IMR-90 (cell line): ENCODE measurements around the gene FBN3. TPM values are rescaled to one million over a fixed set of nuclear protein-coding genes. Genes with fewer than 3 reads are reported as not detected.

Source experiments
- ATAC-seq: fragments of 200-7000 bp; cut with Tn5 transposase; 2 replicates; pipeline ENCODE4 v1.9.1; 2020; ENCODE audit warnings: low read depth, mild to moderate bottlenecking, moderate library complexity
- BruUV-seq: library from RNA; stranded (reverse); fragments of 400-500 nt; replicated peaks from 2 replicates; lab custom pipeline; 2021; lab: Mats Ljungman, UMichigan
- CTCF ChIA-PET: fragments of 300-600 bp; formaldehyde crosslinking; extraction: SDS; loops from one replicate; lab custom pipeline; 2021; ENCODE audit warnings: antibody characterized with exemption; lab: Yijun Ruan, JAX
- POLR2A ChIA-PET: fragments of 300-600 bp; sonication (Branson Sonifier 250); formaldehyde crosslinking; loops from one replicate; lab custom pipeline; 2022; ENCODE audit warnings: antibody characterized with exemption; ENCODE audit not compliant: unreplicated experiment; lab: Charles Lee
- DNase-seq: peaks from one replicate; pipeline ENCODE4 v3.0.0; 2013
- H2AFZ ChIP-seq: replicated peaks from 2 replicates; pipeline ENCODE3; 2013; ENCODE audit warnings: low read length, mild to moderate bottlenecking; ENCODE audit not compliant: poor library complexity
- H2AK5ac ChIP-seq: 2 replicates; pipeline ENCODE4 v1.6.1; 2013; ENCODE audit warnings: low read depth, low read length, inconsistent platforms
- H2AK9ac ChIP-seq: replicated peaks from 2 replicates; pipeline ENCODE3; 2013; ENCODE audit warnings: mild to moderate bottlenecking, low read depth, low read length, moderate library complexity; ENCODE audit not compliant: poor library complexity
- H2BK120ac ChIP-seq: 2 replicates; pipeline ENCODE4 v1.6.1; 2013; ENCODE audit warnings: low read depth, low read length, inconsistent platforms
- H2BK15ac ChIP-seq: 3 replicates; pipeline ENCODE4 v1.6.1; 2013; ENCODE audit warnings: low read depth, low read length, inconsistent platforms
- H2BK20ac ChIP-seq: 2 replicates; pipeline ENCODE4 v1.6.1; 2013; ENCODE audit warnings: low read depth, mild to moderate bottlenecking, inconsistent platforms, low read length, moderate library complexity
- H2BK5ac ChIP-seq: 2 replicates; pipeline ENCODE4 v1.6.1; 2013; ENCODE audit warnings: mild to moderate bottlenecking, low read depth, low read length, inconsistent platforms; ENCODE audit not compliant: poor library complexity, severe bottlenecking
- H3K14ac ChIP-seq: replicated peaks from 2 replicates; pipeline ENCODE4 v1.6.1; 2013; ENCODE audit warnings: low read depth, low read length, inconsistent platforms
- H3K18ac ChIP-seq: 2 replicates; pipeline ENCODE4 v1.6.1; 2013; ENCODE audit warnings: low read depth, low read length, control low read depth
- H3K23ac ChIP-seq: 2 replicates; pipeline ENCODE4 v1.6.1; 2013; ENCODE audit warnings: low read depth, low read length, inconsistent platforms
- H3K27ac ChIP-seq: 2 replicates; pipeline ENCODE4 v1.5.1; 2013; ENCODE audit warnings: mild to moderate bottlenecking, control low read depth, low read length; ENCODE audit not compliant: insufficient read depth
- H3K27me3 ChIP-seq: 2 replicates; pipeline ENCODE4 v1.6.1; 2013; ENCODE audit warnings: low read length; ENCODE audit not compliant: control insufficient read depth, insufficient read depth
- H3K36me3 ChIP-seq: 2 replicates; pipeline ENCODE4 v1.6.1; 2013; ENCODE audit warnings: low read length, mixed read lengths; ENCODE audit not compliant: control insufficient read depth, insufficient read depth
- H3K4ac ChIP-seq: 2 replicates; pipeline ENCODE4 v1.6.1; 2013; ENCODE audit warnings: low read depth, low read length, inconsistent platforms
- H3K4me1 ChIP-seq: 2 replicates; pipeline ENCODE4 v1.6.1; 2013; ENCODE audit warnings: low read length, mixed read lengths; ENCODE audit not compliant: control insufficient read depth, insufficient read depth
- H3K4me2 ChIP-seq: 2 replicates; pipeline ENCODE4 v1.6.1; 2013; ENCODE audit warnings: low read depth, mild to moderate bottlenecking, control low read depth, low read length, moderate library complexity
- H3K4me3 ChIP-seq: 2 replicates; pipeline ENCODE4 v1.5.1; 2013; ENCODE audit warnings: low read depth, mild to moderate bottlenecking, control low read depth, low read length, moderate library complexity; ENCODE audit not compliant: insufficient read depth
- H3K56ac ChIP-seq: 2 replicates; pipeline ENCODE4 v1.6.1; 2013; ENCODE audit warnings: low read length, inconsistent platforms; ENCODE audit not compliant: insufficient read depth; ENCODE audit errors: extremely low read depth
- H3K79me1 ChIP-seq, 2 experiments: 2 replicates each; pipeline ENCODE4 v1.6.1; 2013; ENCODE audit warnings: low read length in 2 of 2, inconsistent platforms in 1 of 2, low read depth in 1 of 2
- H3K9ac ChIP-seq: 2 replicates; pipeline ENCODE4 v1.6.1; 2013; ENCODE audit warnings: low read depth, low read length, control low read depth
- H3K9me1 ChIP-seq: 2 replicates; pipeline ENCODE4 v1.6.1; 2013; ENCODE audit warnings: low read length, inconsistent platforms; ENCODE audit not compliant: insufficient read depth
- H3K9me3 ChIP-seq: 2 replicates; pipeline ENCODE4 v1.6.1; 2013; ENCODE audit warnings: low read length; ENCODE audit not compliant: control insufficient read depth, insufficient read depth
- H4K20me1 ChIP-seq: 2 replicates; pipeline ENCODE4 v1.6.1; 2013; ENCODE audit warnings: low read length, inconsistent platforms; ENCODE audit not compliant: insufficient read depth
- H4K5ac ChIP-seq: 2 replicates; pipeline ENCODE4 v1.6.1; 2013; ENCODE audit warnings: mild to moderate bottlenecking, low read depth, low read length, control low read depth
- H4K8ac ChIP-seq, 2 experiments: 2 replicates each; pipeline ENCODE4 v1.6.1; 2013; ENCODE audit warnings: low read depth in 2 of 2, low read length in 2 of 2, control low read depth in 1 of 2, inconsistent platforms in 1 of 2
- H4K91ac ChIP-seq: 2 replicates; pipeline ENCODE4 v1.6.1; 2013; ENCODE audit warnings: low read depth, low read length, inconsistent platforms; ENCODE audit not compliant: insufficient read depth
- CTCF ChIP-seq: conservative IDR thresholded peaks from 2 replicates; pipeline ENCODE4 v1.5.1; 2012; ENCODE audit warnings: mild to moderate bottlenecking, low read depth, low read length, improper control_type of control experiment
- POLR2A ChIP-seq: IDR thresholded peaks from 2 replicates; pipeline ENCODE4 v1.6.1; 2012; ENCODE audit warnings: mild to moderate bottlenecking, low read depth, low read length
- WGBS, 2 experiments: methylation state at CpG; one replicate each; pipeline versions ENCODE4 v1.1.5 to v1.1.7; 2013; ENCODE audit warnings: missing lambda C conversion rate in 2 of 2; ENCODE audit not compliant: insufficient read length in 1 of 2; ENCODE audit errors: extremely low coverage in 2 of 2; 5-methylcytosine and 5-hydroxymethylcytosine counted together
- dilution Hi-C: fragments of 300-500 bp; cut with HindIII; formaldehyde crosslinking; loops from one replicate; pipeline ENCODE4 v1.14.3; 2018; ENCODE audit warnings: low sequenced_read_pairs; ENCODE audit not compliant: unreplicated experiment
- in situ Hi-C: fragments of 300-500 bp; cut with MboI; formaldehyde crosslinking; loops from 3 replicates; pipeline ENCODE4 v1.14.3; 2019; ENCODE audit warnings: low sequenced_read_pairs, inconsistent platforms, mixed read lengths
- intact Hi-C: fragments of 100-400 bp; cut with micrococcal nuclease; formaldehyde crosslinking; loops from 2 replicates; pipeline ENCODE4 v1.10.0; 2022
- polyA plus RNA-seq, 3 experiments: library from polyadenylated mRNA; depleted of rRNA; stranded (reverse); fragments of >200 nt; gene quantifications; 2 replicates each; pipeline ENCODE4 v1.2.3, GENCODE V29; 2012; ENCODE audit warnings: low replicate concordance in 1 of 3
- total RNA-seq: library from RNA; depleted of rRNA; stranded (reverse); fragments of >200 nt; gene quantifications from 2 replicates; pipeline ENCODE4 v1.2.3, GENCODE V29; 2012

FBN3 gene
- total and polyA plus RNA-seq, 2 of the 4 experiments (the other 2 are of a cell fraction) = not detected

- H3K4me1 ChIP-seq = no peaks in the 10 kb centered on the region
- ATAC-seq = no peak
- H3K14ac ChIP-seq = no peak overlapping the region
- no peaks in the 10 kb centered on the region for H3K79me1 ChIP-seq
- H2BK20ac ChIP-seq = no peak overlapping the region
- CTCF ChIA-PET = interaction anchor here (0.7 kb wide), 1 partner anchor 16 kb away, joined by 3 read pairs; no protein-coding TSS in a partner anchor
- no peak overlapping the region for H2AFZ ChIP-seq
- 0 out of 2 replicates have a peak, but pooled peaks cover 1% of the 10 kb centered on the region for H3K27me3 ChIP-seq
- H4K5ac ChIP-seq = no peak overlapping the region
- no peaks in the 10 kb centered on the region for H3K36me3 ChIP-seq
- dilution Hi-C loops = no loop called here
- H2BK15ac ChIP-seq = no peak overlapping the region
- no peaks in the 10 kb centered on the region for H4K20me1 ChIP-seq
- no peak overlapping the region for H3K27ac ChIP-seq
- intact Hi-C loops = no loop called here
- H2AK9ac ChIP-seq = no peak overlapping the region
- H4K8ac ChIP-seq = no peak overlapping the region
- H3K4me3 ChIP-seq = no peak overlapping the region
- no peak overlapping the region for H3K4ac ChIP-seq
- no peak overlapping the region for H2BK120ac ChIP-seq
- H3K9me1 ChIP-seq = no peaks in the 10 kb centered on the region
- no peak overlapping the region for H2BK5ac ChIP-seq
- WGBS, 2 experiments = 75% methylated on average over 4 of the region's 13 CpGs; no CpG with 5 or more reads in 1 of the 2 experiments
- no peak overlapping the region for H3K4me2 ChIP-seq
- TF ChIP-seq POLR2A (no peak), CTCF (0 out of 2 replicates have a peak, but pooled peaks have one; percentile 26)
- H3K23ac ChIP-seq = no peak overlapping the region
- in situ Hi-C loops = no loop called here
- H3K9me3 ChIP-seq = peaks cover 7% of the 10 kb centered on the region
- H3K9ac ChIP-seq = no peak overlapping the region
- no peak overlapping the region for H4K91ac ChIP-seq
- H2AK5ac ChIP-seq = no peak overlapping the region
- no peak overlapping the region for H3K56ac ChIP-seq
- BruUV-seq = no TSS peak
- no peak overlapping the region for H3K18ac ChIP-seq
- DNase-seq = no peak
- POLR2A ChIA-PET = no interaction called here
These were observed 80.1 kb downstream of the FBN3 start for GRCh38 chr19:8069096-8069973.
